NCI-H226 (cell line): ENCODE data around the gene MOSPD2.

Experiments
- DNase-seq: peaks from one replicate; pipeline ENCODE4 v3.0.0-alpha.2; 2015

Gene MOSPD2

DNA sequence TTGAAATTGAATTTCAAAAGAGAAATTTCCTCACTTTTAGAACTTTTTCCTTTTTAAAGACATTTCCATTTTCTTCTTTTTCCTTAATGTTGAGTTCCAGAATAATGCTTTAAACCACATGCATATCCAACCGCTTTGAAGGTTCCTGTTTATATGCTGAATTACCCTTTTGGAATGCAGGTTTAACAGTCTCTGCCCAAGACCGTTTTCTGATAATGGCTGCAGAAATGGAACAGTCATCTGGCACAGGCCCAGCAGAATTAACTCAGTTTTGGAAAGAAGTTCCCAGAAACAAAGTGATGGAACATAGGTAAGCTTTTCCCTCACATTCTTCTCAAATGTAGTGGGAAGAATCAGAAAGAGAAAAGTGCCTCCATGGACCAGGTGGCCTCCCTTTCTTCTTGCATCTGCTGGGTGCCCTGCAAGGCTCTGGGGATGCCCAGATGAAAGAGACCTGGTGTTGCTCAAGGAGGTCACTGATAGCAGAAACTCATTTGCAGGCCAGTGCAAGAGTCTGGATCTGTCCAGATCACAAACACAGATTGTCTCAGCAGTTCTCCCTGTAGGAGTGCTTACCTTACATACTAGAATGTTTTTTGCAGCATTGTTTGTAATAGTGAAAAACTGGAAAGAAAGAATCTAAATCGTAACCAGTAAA is 42.9 kb downstream of the MOSPD2 start:
- DNase-seq = peak; percentile 60

DNA sequence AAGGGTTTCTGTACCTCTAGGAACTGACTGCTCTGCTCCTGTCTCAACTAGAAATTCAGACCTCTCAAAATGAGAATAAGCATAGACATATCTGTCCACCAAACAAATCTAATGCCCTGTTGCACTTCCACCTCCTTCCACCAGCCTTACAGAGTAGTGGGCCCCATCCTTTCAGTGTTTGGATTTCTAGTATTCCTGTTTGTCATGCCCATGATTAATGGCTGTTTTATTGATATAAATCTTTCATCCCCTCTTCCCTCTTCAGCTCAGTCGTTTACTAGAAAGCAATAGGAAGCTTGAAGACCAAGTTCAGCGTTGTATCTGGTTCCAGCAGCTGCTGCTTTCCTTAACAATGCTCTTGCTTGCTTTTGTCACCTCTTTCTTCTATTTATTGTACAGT is 46.2 kb downstream of the MOSPD2 start:
- DNase-seq = no peak

DNA sequence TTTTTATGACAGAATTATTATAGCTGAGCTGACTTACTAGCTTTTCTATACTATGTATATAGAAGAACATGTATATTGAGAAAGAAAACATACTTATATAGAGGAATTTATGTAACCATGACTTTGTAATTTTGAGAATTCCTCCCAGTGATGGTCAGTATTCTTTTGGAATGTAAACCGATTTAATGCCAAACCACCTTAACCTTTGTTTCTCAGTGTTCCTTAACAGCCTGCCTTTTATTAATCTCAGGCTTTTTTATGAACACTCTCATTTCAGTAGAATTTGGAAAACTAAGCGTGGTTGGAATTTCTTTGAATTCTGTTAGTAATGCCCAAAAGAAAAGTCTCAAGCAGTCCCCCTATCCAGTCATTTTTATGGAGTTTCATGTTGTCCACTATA is 47.0 kb downstream of the MOSPD2 start:
- DNase-seq = no peak

DNA sequence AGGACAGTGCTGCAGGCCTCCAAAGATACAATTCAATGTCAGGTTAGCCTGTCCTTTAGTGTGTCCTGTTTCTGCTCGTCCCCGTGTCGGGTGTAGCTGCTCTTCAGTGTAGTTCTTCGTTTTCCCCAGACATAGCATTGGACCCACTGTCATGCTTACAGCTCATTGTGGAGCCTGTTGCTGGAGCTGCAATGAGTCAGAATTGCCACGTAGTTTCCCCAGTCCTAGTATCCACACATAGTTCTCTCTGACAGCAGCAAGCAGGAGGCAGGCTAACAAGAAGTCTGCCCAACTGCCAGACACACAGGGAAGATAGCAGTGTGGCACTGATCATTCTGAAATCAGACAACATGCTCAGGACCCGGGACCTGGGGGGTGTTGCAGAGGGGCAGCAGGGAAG is 49.2 kb downstream of the MOSPD2 start:
- DNase-seq = peak; percentile 47

DNA sequence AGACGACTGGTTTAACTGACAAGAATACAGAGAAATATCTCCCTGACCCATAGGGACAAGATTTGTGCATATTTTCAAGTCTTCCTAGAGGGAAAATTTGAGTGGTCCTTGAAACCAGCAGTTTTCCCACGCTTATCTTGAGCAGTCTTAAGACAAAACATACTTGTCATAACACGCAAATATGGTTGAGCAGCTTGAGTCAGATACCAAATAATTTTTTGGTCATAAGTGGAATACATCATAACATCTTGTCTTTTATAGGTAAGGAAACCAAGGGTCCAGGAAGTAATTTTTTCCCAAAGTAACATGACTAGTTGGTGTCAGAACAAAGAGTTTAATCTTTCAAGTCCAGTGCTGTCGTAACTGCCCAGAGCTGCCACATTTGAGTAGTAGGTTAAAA is 50.5 kb downstream of the MOSPD2 start:
- DNase-seq = no peak

DNA sequence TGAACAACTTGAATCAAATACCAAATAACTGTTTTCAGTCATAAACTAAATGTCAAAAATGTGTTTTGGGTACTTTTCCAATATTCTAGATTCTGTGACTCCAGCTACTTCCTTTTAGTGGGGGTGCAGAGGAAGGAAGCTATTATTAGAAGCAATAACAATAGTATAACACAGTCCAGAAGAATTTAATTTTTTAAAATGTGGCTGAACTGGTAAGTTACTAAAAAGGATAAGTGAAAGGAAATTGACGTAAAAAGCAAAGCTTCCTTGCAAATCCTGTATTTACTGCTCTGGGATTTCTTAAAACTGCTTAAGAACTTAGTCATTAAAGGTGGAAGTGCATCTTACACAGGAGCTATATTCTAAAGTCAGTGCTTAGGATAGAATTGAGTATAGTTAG is 53.2 kb downstream of the MOSPD2 start:
- DNase-seq = no peak

DNA sequence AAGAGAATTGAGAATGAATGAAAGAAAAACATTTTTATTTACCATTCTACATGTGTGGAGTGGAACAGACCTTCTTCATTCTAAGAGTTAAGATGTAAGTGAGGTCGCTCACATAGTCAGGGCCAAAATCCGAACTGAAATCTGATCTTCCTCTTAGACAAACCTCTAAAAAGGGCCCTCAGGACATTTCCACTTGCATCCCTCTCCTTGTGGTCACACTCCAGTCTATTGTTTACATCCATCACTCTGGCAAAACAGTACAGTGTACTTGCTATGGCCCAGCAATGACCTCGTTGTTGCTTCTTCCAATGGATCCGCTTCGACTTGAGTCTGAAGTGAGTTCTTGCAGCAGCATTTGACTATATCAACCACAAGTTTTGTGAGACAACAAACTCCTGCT is 54.2 kb downstream of the MOSPD2 start:
- peak; percentile 4 for DNase-seq

DNA sequence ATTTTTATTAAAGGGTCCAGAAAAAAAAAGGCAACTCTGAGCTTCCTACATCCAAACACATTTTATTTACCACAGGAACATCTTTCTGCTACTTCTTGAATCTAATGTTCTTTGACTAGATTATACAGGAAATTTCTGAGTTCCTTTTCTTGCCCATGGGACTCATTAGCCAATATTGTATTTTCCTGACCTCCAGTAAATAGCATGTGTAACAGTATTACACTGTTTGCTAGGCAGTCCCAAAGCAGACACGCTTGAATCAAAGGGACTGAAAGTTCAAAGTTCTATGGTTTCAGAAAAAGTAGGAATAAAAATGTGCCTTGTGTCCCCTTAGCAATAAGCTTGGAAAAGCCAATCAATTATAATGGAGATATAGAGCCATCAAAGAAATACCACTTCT is 57.4 kb downstream of the MOSPD2 start:
- no peak for DNase-seq

DNA sequence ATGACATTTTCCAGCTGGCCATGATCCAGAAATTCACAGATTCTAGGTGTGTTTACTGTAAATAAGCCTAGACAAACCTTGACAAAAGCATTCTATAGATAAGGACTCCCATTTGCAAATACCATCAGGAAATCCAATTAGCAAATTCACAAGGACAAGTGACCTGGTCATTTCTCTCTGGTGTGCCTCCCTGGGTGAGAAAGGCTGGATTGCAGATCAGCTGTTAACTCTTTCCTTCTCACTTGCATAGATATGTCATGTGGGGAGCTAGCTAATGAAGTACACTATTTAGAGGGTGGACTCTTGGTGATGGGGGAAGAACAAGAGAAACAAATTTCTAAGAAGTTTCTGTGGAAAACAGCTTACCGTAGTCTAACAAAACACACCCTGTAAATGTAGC is 58.9 kb downstream of the MOSPD2 start:
- no peak for DNase-seq

DNA sequence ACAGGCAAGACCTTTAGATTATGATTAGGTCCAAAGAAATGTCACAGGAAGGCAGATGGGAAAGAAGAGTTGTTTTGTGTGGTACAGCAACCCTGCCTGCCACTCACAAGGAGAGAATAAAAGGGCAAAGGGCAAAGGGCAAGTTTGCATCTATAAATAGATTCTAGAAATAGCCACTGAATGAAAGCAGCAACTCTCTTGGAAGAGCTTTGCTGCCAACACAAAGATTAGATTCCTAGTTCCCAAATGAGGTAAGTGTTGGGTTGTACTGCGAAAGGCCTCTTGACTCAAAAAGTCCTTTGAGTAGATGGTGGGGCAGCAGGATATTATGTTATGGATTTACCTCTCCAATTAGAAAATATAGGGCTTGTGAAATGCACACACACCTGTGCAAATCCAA is 61.2 kb downstream of the MOSPD2 start:
- no peak for DNase-seq

DNA sequence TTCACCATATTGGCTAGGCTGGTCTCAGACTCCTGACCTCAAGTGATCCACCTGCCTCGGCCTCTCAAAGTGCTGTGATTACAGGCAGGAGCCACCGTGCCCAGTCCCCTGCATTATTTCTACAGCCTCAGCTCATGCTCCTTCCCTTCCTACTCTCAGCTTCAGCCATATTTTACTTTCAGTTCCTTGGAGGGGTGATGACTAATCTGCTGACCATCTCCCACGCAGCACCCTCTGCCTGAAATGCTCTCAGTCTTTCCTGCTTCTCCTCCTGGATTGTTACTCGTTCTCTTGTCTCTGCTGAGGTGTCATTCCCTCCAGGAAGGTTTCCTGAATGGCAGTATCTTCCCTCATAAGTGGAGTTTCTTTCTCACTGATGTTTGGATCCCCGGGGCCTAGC is 63.3 kb downstream of the MOSPD2 start:
- peak; percentile 68 for DNase-seq

DNA sequence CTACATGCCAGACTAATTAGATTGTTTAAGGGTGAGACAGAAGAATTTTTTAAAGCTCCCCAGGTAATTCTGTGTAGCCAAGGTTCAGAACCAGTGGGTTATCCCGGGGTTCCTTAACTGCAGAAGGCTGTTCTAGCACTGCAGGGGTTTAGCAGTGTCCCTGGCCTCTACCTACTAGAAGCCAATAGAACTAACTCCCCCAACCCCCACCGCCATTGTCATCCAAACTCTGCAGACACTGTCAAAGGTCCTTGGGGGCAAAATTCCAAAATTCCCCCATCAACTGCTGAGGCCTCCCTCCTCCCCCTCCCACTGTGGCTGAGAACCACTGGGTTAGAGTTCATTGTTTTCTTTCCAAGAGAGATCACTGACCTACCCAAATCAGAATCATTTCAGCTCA is 66.4 kb downstream of the MOSPD2 start:
- DNase-seq = no peak

DNA sequence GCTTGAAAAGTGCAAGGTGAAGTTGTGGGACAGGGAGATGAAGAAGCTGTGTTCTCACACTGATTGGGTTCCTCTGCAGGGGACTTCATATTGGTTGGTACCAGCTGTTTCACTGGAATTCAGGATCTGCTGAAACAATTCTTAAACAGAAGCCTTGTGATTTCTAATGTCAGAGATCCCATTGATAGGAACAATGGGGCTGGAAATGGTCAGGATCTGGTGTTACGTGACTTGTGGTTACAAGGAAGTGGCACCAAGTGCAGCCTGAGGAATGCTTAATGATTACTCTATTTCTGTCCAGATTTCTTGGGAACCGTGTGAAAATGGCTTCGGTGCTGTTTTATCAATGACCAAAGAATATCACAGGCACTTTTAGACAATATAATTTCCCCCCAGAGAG is 68.1 kb downstream of the MOSPD2 start:
- no peak for DNase-seq

DNA sequence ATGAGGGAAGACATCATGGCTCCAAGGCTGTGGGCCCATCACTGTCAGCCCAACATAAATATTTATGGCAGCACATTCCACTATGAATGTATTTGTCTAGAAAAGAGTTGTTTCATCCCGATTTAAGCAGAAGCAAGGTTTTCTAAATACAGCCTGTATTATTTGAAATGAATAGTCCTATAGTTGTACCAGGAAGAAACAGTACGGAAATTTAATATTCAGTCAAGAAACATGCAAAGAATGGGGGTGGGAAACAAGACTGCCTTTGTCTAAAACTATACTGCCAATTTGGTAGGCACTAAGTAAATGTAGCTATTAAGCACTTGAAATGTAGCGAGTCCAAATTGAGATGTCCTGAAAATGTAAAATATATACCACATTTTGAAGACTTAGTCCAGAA is 69.1 kb downstream of the MOSPD2 start:
- DNase-seq = no peak

DNA sequence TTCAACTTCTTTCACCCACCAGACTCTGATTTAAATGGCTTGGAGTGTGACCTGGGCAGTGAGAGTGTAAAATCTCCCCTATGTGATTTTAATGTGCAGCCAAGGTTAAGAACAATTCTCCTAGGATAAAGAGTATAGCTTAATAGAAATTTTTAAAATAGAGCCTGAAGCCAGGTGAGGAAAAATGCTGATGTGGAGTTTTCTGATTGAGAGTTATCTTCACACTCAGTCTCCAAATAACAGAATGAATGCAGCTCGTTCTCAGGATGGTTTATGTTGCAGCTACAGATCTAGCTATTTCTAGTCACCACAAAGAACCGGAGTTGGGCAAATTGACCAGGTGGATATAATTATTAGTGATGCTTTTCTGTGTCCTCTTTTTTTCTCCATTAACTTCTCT is 70.7 kb downstream of the MOSPD2 start:
- DNase-seq = no peak

DNA sequence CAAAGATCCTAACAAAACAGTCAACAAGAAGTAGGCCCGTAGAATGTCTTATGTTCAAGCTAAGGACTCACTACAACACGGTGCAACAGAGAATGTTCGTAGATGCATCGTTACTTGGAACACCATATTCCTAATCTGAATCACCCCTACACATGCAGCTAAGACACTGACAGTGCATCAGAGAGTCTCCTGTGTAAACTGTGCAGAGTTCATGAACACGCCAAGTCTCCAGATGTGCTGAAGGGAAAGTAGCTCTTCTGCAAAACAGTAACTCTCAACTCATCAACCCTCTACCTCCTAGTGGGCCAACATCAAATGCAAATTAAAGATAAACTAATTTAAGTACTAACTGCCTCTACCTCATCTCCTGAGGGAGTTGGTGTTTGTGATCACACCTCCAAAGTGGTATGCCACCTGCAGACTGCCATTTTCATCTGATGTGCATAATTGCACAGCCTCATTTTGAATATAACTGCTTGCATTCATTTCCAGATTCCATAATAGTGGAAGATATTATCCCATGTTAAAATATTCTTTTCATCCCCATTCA is 73.5 kb downstream of the MOSPD2 start:
- DNase-seq = no peak

DNA sequence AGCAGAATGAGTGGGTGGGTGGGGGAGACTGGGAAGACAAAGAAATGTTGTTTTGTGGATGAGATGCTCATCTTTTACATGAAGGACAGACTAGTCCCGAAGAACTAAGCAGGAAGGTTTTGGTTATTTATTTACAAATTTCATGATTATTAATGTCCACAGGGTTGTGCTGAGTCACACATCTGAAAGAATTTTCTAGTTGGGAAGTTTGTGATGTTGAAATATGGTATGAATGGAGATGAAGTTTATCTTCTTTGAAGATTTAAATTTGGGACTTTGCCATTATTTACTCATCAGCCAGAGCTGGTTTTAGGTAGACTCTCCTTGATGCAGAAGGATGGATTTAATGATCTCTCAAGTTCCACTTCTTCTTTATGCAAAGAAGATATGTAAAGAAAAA is 75.5 kb downstream of the MOSPD2 start:
- DNase-seq = no peak

DNA sequence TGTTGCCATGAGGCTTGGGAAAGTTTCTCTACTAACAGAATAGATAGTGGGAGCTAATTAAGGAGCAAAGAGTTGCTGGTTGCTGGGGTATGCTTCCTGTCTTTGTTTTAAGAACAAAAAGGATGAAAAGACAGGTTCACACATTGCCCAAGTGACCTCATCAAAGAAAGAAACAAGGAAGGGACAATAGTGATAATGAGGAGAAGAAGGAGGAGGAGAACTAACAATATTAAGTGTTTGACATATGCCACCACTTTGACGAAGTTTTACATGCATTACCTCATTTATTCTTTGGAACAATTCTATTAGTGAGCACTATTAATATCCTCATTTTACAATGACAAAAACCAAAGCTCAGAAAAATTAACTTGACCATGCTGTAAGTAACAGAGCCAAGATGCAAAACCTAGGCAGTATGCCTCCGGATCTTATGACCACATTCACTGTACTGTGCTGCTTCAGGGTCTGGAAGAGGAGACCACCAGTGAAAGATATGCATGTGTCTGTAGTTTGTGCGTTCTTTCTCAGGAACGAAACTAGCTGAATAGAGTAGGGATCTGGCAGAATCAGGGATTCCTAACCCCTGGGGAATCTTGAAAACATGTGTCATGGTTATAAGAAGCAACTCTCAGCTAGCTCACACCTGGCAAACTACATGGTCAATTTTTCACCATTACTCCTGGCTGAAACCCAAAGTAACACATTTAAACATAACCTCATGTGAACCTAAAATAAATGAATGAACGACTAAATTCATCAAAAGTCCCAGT is 83.8 kb downstream of the MOSPD2 start:
- DNase-seq = no peak

DNA sequence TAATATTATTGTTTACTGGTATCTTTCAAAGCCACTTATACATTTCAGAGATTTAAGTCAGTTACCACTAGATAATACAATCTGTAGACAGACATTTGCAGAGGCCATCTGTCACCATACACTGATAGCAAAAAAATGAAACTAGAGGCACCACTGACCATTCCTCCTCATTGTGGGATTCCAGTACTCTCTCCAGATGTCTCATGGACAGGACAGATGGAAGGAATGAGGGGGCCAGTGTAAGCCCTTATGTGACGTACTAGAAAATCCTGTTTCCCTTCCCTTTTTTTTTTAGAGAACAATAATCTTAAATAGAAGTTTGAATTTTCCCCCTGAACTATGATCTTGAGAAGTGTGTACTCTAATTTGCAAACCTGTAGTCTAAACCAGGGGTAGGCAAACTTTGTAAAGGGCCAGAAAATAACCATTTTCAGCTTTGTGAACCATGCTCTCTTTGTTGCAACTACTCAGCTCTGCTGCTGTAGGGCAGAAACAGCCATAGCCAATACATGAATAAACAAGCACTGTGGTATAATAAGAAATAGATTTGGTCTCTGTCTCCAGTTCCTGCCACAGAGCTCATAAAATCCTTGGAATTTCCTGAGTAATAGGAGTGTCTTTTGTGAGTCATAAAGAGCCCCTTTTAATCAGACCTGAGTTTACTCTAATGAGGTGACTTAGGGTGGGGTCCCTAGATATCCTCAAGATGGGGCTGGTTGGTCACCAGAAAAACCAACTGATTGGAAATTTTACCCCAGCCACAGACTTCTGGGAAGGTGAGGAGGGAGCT is 90.4 kb downstream of the MOSPD2 start:
- peak; percentile 58 for DNase-seq

DNA sequence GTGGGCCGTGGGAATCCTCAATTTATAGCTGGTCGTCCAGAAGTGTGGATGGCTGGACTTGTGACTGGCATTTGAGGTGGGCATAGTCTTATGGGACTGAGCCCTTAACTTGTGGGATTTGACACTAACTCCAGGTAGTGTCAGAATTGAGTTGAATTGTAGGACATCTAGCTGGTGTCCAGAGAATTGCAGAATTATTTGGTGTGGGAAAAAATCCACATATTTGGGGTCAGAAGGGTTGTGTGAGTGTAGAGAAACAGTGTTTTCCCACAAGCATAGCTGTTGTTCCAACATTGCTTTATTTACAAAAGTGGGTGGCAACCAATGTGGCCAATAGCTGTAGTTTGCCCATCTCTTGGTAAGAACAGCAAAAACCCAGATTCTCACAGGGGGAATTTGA is 91.3 kb downstream of the MOSPD2 start:
- DNase-seq = no peak
